OCI-LY7 (cell line): ENCODE data around the gene DHRS3.

ENCODE experiments used
- CTCF ChIP-seq: fragments of 200-600 bp; sonication (generic); conservative IDR thresholded peaks from 2 replicates; pipeline ENCODE4 v1.5.1; 2014; ENCODE audit warnings: mild to moderate bottlenecking, antibody characterized with exemption, low read length, moderate library complexity, mixed read lengths
- EZH2phosphoT487 ChIP-seq: fragments of 200-600 bp; sonication (generic); IDR thresholded peaks from 2 replicates; pipeline ENCODE4 v1.6.1; 2018; ENCODE audit warnings: low read depth, borderline replicate concordance, mild to moderate bottlenecking, mixed run types, antibody characterized with exemption, low read length, moderate library complexity, mixed read lengths

GRCh38 chr1:12610305-12610935 is 7.6 kb downstream of the DHRS3 start:
- no peak for TF ChIP-seq CTCF
- no peak for TF ChIP-seq EZH2phosphoT487
